NCI-H526 (cell line): Measurements from ENCODE around the gene TROAP.
"Not testable (repeated sequence)": the region's sequence is repeated elsewhere in the genome, so short reads cannot be mapped to it uniquely, and the experiment has no call there.

ENCODE experiments used
- DNase-seq, 2 experiments: peaks; one replicate each; lab custom pipeline; 2025; lab: John Stamatoyannopoulos, UW

Gene TROAP

GRCh38 chr12:49366652-49367380, 43.8 kb downstream of the TROAP start:
- peak; percentile 78 to 98 for DNase-seq

- DNase-seq = peak; percentile 82 to 89
Measured at GRCh38 chr12:49367381-49368239, 44.6 kb downstream of the TROAP start, which contains the start of gene SPATS2. TSS of gene SPATS2 (plus strand) at chr12:49367462. CDS start at chr12:49461013, 93,551 bp downstream.

- no peak for DNase-seq
Measured at GRCh38 chr12:49368240-49368600, 45.2 kb downstream of the TROAP start.

GRCh38 chr12:49369411-49370145, 46.5 kb downstream of the TROAP start:
- DNase-seq = peak; percentile 7 to 42

GRCh38 chr12:49370539-49370938, 47.5 kb downstream of the TROAP start:
- no peak for DNase-seq

- no peak for DNase-seq
Measured at GRCh38 chr12:49375406-49375805, 52.4 kb downstream of the TROAP start.

GRCh38 chr12:49377386-49377785, 54.3 kb downstream of the TROAP start:
- DNase-seq = no peak

GRCh38 chr12:49380184-49380583, 57.1 kb downstream of the TROAP start:
- not testable (repeated sequence) for DNase-seq
